SH-SY5Y (cell line): ENCODE measurements around the gene CLPX.

Experiments used
- GATA2 ChIP-seq: IDR thresholded peaks from 2 replicates; pipeline ENCODE4 v1.6.1; 2011; ENCODE audit warnings: mild to moderate bottlenecking, low read depth, low read length
- GATA3 ChIP-seq: IDR thresholded peaks from 2 replicates; pipeline ENCODE4 v1.6.1; 2011; ENCODE audit warnings: low read depth, mild to moderate bottlenecking, low read length, moderate library complexity

DNA sequence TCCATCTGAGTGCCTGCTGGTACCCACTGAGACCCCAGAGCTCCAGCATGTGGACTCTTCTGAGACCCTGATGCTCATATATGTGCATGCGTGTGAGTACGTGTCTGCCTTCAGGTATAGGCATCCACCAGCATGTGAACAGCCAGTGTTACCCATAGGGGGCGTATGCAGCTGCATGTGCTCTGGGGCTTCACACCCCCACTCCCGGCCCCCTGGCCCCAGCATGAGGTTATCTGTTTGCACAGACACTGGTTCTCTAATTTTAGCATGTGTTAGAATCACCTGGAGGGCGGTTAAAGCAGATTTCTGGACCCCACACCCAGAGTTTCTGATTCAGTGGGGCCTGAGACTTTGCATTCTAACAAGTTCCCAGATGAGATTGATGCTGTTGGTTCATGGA is 27.0 kb upstream of the CLPX start:
- TF ChIP-seq GATA2 (no peak), GATA3 (no peak)
